HG02798 (cell line): ENCODE data around the gene DMPK.
A peak's percentile ranks its signal among the peaks of the same experiment; 100 is the strongest.
"Not testable (repeated sequence)": the region's sequence is repeated elsewhere in the genome, so short reads cannot be mapped to it uniquely, and the experiment has no call there.

ENCODE experiments used
- ATAC-seq: cut with Tn5 transposase; IDR thresholded peaks from one replicate; pipeline ENCODE4 v1.9.1; 2021; ENCODE audit warnings: mild to moderate bottlenecking; ENCODE audit not compliant: unreplicated experiment, poor library complexity

Gene DMPK

GRCh38 chr19:45754323-45754722 is 28.0 kb downstream of the DMPK start:
- ATAC-seq = no peak

DNA sequence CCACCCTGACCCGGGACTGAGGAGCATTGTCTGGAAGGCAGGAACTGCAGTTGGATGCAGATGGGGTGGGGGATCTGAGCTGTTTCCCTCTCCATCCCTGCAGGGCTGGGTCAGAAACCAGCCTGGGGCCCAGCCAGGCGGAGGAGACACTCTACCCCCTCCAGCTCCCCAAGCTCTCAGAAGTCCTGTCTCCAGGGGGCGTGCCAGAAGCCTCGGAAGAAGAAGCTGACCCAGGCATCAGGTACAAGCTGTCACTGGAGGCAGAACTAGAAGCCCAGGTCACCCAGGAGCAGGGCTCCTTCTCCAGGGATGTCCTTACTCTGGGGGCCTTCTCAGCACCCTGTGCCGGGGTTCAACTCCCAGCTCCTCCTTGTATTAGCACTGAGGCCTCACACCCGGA is 28.7 kb downstream of the DMPK start:
- no peak for ATAC-seq

DNA sequence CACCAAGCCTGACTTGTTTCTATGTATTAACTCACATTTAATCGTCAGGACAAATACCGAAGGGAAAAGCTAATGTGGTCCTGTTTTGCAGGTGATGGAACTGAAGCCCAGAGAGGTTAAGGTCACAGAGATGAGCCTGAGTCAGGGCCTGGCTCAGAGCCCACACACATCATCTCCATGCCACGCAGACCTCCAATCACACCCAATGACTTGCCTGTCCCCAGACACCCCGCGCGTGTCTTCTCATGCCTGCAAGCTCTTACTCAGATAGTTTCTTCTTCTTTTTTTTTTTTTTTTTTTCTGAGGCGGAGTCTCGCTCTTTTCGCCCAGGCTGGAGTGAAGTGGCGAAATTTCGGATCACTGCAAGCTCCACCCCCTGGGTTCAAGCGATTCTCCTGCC is 29.7 kb downstream of the DMPK start:
- no peak for ATAC-seq

- not testable (repeated sequence) for ATAC-seq
Measured at GRCh38 chr19:45751483-45751882, 30.8 kb downstream of the DMPK start.

DNA sequence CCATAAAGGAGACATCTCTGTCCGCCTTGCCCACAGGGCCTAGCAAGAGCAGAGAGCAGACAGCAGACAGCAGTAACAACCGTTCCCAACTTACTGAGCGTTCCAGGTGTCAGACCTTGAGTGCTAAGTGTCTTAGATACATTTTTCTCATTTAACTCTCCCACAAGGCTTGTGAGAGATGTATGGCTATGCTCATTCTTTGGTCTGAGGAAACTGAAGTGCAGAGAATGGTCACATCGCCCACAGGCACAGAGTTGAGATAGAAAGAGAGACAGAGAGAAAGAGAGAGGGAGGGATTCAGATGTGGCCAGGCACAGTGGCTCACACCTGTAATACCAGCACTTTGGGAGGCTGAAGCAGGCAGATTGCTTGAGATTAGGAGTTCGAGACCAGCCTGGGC is 34.8 kb downstream of the DMPK start:
- no peak for ATAC-seq

GRCh38 chr19:45746866-45747265 is 35.4 kb downstream of the DMPK start:
- no peak for ATAC-seq

DNA sequence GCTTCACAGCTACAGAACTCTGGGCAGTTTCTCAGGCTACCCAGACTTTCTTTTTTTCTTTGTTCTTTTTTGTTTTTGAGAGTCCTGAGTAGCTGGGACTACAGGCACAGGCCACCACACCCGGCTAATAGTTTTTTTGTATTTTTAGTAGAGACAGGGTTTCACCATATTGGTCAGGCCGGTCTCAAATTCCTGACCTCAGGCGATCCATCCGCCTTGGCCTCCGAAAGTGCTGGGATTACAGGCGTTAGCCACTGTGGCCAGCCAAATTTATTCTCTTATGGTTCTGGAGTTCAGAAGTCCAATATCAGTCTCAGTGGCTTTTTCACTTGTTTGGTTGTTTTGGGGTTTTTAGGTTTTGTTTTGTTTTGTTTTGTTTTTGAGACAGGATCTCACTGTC is 36.7 kb downstream of the DMPK start:
- ATAC-seq = no peak

DNA sequence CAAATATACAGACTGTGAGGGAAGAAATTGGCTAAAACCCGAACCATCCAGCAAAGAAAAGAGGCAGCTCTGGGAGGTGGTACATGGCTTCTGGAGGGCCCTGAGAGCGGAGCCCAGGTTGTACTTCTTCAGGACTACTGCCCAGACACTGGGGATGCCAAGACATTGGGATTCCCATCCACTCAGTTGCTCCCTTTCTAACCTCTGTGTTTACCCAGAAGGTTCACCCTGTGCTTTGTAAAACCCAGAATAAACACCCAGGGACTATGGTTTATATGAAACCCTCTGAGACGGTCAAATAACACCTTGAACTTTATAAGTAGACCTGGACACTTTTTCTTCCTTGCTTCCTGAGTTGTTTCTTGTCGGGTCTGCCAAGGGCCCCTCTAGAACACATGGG is 39.3 kb downstream of the DMPK start:
- ATAC-seq = no peak

DNA sequence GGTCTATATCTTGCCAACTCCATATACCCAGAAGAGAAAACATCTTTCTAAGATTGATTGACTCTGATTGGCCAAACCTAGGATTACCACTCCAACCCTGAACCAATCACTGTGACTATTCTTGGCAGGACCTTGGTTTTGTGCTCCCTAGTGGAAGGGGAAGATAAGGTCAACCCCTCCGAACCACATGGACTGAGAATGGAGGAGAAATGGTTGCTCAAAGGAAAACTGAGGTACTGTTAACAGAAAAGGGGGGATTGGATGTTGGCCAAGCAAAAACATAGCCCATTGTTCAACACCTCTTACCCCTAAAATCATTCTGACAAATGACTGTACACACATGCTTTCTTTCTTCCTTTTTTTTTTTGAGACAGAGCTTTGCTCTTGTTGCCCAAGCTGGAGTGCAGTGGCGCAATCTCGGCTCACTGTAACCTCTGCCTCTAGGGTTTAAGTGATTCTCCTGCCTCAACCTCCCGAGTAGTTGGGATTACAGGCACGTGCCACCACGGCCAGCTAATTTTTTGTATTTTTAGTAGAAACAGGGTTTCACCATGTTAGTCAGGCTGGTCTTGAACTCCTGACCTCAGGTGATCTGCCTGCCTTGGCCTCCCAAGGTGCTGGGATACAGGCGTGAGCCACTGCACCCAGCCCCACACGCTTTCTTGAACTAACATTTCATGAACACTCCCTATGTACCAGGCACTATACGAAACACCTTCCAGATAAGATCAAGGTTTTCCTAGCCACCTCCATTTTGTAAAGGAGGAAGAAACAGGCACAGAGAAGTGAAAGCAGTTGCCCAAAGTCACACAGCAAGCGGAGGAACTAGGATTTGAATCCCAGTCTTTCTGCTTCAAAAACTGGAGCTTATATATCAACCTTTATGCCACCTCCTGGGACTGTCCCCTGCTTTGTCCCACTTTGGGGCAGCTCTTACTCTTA is 42.5 kb downstream of the DMPK start:
- no peak for ATAC-seq

DNA sequence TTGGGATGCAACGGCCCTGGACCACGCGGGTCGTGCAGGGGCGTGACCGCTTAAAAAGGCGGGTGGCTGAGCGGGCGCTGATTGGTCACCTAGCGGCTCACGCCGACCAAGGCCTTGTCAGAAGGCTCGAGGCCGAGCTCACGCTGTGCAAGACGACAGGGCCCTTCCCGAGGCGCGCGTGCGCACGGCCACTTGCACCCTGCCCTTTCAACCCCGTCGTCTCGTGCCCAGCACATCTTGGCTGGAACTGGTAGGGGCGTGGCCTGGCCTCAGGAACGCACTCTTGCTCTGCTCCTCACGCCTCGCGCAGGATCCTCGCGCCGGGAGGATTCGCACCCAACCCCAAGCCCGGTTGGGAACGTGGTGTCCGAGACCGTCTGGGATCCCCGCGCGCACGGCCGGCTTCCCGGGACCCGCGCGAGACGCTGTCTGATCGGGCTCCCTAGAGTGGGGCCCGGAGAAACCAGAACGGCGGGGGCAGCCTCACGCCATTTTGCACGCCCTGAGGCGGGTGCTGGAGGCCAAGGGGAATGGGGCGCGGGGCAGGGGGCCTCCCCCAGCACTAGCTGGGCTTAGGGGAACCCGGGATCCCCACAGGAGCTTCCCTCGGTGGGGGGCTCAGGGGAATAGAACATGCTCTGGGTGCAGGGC is 49.0 kb downstream of the DMPK start, which contains the start of gene MEIOSIN:
TSS of gene MEIOSIN (plus strand) at position 280 of the 651 bp plus-strand sequence. CDS start 1,938 bp downstream, outside the sequence.
- ATAC-seq = no peak

DNA sequence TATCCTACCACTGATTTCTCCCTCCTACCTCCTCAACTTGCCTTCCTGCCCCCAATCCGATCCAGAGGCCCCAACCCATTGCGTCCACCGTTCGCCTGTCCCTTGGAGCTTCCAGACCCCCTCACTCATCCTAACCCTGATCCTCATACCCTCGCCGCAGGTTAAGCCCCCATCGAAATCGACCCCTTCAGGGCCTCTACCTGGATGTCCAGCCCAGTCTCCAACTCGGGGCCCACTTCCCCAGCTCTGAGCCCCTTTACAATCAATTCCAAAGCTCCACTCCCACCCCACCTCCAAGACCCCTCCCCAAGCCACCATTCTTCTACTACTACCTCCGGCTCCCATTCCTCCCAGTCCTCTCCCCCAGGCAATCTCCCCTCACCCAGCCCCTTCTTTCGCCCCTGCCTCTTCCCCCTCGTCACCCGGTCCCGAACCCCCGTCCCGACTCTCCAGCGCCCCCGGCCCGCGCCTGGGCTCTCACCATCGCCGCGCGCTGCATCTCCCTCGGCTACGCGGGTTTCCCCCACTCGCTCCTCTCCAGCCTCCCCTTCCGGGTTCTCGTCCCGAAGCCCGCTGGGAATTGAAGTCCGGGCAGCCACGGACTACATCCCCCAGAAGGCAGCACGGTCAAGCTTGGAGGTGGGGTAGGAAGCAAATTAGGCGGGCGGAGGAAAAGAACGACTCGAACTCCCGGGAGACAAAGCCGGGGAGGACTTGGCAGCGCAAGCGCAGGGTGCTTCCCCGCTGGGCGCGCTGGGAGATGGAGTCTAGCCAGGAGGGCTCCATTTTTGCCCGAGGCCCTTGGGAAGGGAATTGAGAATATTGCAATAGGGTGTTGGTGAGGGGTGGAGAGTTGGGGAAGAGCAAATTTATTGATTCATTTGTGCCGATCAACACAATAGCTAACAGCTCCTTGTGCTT is 51.7 kb downstream of the DMPK start, which contains the start of gene FBXO46:
TSS of gene FBXO46 (minus strand) at position 529 of the 921 bp plus-strand sequence. CDS start 17,401 bp downstream, outside the sequence.
- peak; percentile 95 for ATAC-seq

- no peak for ATAC-seq
Measured at GRCh38 chr19:45729800-45730290, 52.4 kb downstream of the DMPK start.

DNA sequence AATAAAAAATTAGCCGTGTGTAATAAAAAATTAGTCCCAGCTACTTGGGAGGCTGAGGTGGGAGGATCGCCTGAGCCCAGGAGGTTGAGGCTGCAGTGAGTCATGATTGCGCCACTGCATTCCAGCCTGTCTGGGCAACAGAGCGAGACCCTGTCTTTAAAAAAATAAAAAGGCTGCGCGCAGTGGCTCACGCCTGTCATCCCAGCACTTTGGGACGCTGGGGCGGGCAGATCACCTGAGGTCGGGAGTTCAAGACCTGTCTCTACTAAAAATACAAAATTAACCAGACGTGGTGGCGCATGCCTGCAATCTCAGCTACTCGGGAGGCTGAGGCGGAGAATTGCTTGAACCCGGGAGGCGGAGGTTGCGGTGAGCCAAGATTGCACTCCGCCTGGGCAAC is 53.6 kb downstream of the DMPK start:
- not testable (repeated sequence) for ATAC-seq

GRCh38 chr19:45720065-45720464 is 62.2 kb downstream of the DMPK start:
- not testable (repeated sequence) for ATAC-seq
